OCI-LY3 (cell line): ENCODE measurements around the gene ZHX3.

ENCODE experiments used
- H2AFZ ChIP-seq: fragments of 200-600, 300-600 bp; shearing (Covaris generic); 2 replicates; pipeline ENCODE4 v1.6.0; 2014; ENCODE audit warnings: antibody characterized with exemption, low read depth, low read length
- H3K27ac ChIP-seq: fragments of 200-600, 300-600 bp; sonication (generic); 2 replicates; pipeline ENCODE4 v1.5.1; 2014; ENCODE audit warnings: mild to moderate bottlenecking, low read length, moderate library complexity, mixed read lengths
- H3K27me3 ChIP-seq: fragments of 200-600, 300-600 bp; sonication (generic); 2 replicates; pipeline ENCODE4 v1.6.1; 2014; ENCODE audit warnings: low read depth, low read length, mixed read lengths
- H3K36me3 ChIP-seq: fragments of 200-600, 300-600 bp; sonication (generic); replicated peaks from 2 replicates; pipeline ENCODE3; 2014; ENCODE audit warnings: low read depth, low read length, mixed read lengths
- H3K4me1 ChIP-seq: fragments of 300-600, 200-600 bp; sonication (generic); 2 replicates; pipeline ENCODE4 v1.6.1; 2014; ENCODE audit warnings: low read length, mixed read lengths
- H3K4me2 ChIP-seq: fragments of 200-600, 300-600 bp; sonication (generic); 2 replicates; pipeline ENCODE4 v1.6.1; 2014; ENCODE audit warnings: low read length, mixed read lengths
- H3K4me3 ChIP-seq: fragments of 300-600, 200-600 bp; sonication (generic); 2 replicates; pipeline ENCODE4 v1.5.1; 2014; ENCODE audit warnings: antibody characterized with exemption, mild to moderate bottlenecking, low read length, moderate library complexity
- H3K79me2 ChIP-seq: fragments of 300-600, 200-600 bp; shearing (Covaris generic); 2 replicates; pipeline ENCODE4 v1.6.1; 2014; ENCODE audit warnings: mild to moderate bottlenecking, low read length, mixed read lengths
- H3K9ac ChIP-seq: fragments of 300-600, 200-600 bp; shearing (Covaris generic); 2 replicates; pipeline ENCODE4 v1.6.0; 2014; ENCODE audit warnings: mild to moderate bottlenecking, low read length, moderate library complexity
- H3K9me3 ChIP-seq: fragments of 200-600, 300-600 bp; shearing (Covaris generic); 2 replicates; pipeline ENCODE4 v1.6.1; 2014; ENCODE audit warnings: low read length, mixed read lengths; ENCODE audit not compliant: insufficient read depth
- H4K20me1 ChIP-seq: fragments of 200-600, 300-600 bp; sonication (generic); 2 replicates; pipeline ENCODE4 v1.6.1; 2016; ENCODE audit warnings: low read length, mixed read lengths; ENCODE audit not compliant: insufficient read depth
- EZH2phosphoT487 ChIP-seq: fragments of 200-600 bp; shearing (Covaris generic); IDR thresholded peaks from 2 replicates; pipeline ENCODE4 v1.6.1; 2018; ENCODE audit warnings: antibody characterized with exemption, mixed run types, low read depth
- TF ChIP-seq, protein P1 (sequence below): fragments of 200-600, 300-600 bp; sonication (generic); IDR thresholded peaks from 2 replicates; pipeline ENCODE4 v1.5.1; 2014; ENCODE audit warnings: antibody characterized with exemption, low read length, low read depth

ZHX3 gene

DNA sequence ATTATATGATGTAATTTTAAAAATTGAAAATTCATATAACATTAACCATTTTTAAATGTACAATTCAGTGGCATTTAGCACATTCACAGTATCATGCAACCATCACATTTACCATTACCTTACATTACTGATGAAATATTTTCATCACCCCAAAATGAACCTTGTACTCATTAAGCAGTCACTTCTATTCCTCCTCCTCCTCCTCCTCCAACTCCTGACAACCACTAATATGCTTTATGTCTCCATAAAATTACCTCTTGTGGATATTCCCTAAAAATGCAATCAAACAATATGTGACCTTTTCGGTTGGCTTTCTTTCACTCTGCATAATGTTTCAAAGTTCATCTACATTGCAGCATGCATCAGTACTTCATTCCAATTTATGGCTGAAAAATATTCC, 45.2 kb downstream of the ZHX3 start:
- Histone ChIP-seq H3K27me3 (no peaks in the 10 kb centered on the region), H3K79me2 (no peaks in the 10 kb centered on the region), H3K4me3 (no peak overlapping the region), H3K9ac (no peak overlapping the region), H4K20me1 (no peaks in the 10 kb centered on the region), H3K4me1 (no peaks in the 10 kb centered on the region), H3K36me3 (no peaks in the 10 kb centered on the region), H2AFZ (no peak overlapping the region), H3K9me3 (no peaks in the 10 kb centered on the region), H3K4me2 (no peak overlapping the region), H3K27ac (no peak overlapping the region)
- no peak for TF ChIP-seq EZH2phosphoT487
- TF ChIP-seq, protein P1, sequence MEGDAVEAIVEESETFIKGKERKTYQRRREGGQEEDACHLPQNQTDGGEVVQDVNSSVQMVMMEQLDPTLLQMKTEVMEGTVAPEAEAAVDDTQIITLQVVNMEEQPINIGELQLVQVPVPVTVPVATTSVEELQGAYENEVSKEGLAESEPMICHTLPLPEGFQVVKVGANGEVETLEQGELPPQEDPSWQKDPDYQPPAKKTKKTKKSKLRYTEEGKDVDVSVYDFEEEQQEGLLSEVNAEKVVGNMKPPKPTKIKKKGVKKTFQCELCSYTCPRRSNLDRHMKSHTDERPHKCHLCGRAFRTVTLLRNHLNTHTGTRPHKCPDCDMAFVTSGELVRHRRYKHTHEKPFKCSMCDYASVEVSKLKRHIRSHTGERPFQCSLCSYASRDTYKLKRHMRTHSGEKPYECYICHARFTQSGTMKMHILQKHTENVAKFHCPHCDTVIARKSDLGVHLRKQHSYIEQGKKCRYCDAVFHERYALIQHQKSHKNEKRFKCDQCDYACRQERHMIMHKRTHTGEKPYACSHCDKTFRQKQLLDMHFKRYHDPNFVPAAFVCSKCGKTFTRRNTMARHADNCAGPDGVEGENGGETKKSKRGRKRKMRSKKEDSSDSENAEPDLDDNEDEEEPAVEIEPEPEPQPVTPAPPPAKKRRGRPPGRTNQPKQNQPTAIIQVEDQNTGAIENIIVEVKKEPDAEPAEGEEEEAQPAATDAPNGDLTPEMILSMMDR: no peak

DNA sequence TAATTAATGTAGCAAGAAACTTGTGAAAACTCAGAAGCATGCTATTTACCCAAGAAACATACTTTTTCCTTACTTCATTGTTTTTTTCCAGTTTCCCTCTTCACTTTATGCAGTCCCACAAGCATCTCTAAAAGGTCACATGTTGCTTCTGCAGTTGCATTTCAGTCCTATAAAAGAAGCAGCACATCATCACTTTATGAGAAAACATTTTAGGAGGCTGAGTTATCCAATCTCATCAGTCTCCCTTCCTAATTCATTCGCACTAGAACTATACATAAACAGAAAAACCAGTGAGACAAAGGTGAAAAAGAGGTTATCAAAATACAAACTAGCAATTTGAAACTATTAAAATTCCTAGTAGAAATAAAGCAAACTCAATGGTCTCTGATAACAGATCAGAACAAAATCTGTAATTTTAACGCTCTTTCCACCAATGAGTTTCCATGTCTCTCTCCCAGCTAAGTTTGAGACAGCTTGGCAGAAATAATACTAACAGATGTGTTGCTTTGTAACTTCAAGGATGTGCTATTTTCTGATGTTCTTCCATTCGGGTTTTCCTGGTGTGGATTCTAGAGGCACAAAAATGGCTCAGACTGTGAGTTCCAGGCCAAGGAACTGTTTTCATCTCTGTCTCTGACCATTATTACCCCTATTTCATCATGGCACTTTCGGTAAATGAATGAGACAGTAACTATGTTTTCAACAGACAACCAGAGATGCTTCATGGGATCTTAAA, 48.4 kb downstream of the ZHX3 start:
- no peaks in the 10 kb centered on the region for H3K79me2 ChIP-seq
- no peak overlapping the region for H3K27ac ChIP-seq
- no peaks in the 10 kb centered on the region for H3K9me3 ChIP-seq
- no peaks in the 10 kb centered on the region for H3K27me3 ChIP-seq
- H2AFZ ChIP-seq: no peak overlapping the region
- TF ChIP-seq, protein P1: no peak
- no peak for TF ChIP-seq EZH2phosphoT487
- H3K4me3 ChIP-seq: no peak overlapping the region
- no peaks in the 10 kb centered on the region for H4K20me1 ChIP-seq
- H3K4me1 ChIP-seq: no peaks in the 10 kb centered on the region
- no peak overlapping the region for H3K9ac ChIP-seq
- H3K4me2 ChIP-seq: no peak overlapping the region
- H3K36me3 ChIP-seq: no peaks in the 10 kb centered on the region

DNA sequence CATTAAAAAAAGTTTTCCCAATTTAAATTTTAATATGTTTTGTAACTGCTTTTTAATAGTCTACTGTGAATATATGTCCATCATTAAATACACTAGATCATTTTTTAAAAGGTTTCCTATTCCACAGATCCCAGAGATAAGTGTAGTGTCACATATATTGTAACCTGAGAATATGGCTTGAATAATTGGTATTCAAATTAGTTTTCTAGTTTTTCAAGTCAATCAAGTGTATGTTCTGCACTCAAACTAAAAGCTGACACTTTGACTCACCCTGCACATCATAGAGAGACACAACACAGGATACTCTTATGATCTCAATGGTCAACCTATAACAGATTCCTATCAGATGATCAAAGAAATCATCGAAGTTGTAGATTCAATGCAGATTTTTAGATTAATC, 49.1 kb downstream of the ZHX3 start:
- Histone ChIP-seq H2AFZ (no peak overlapping the region), H3K9me3 (no peaks in the 10 kb centered on the region), H3K36me3 (no peaks in the 10 kb centered on the region), H3K79me2 (no peaks in the 10 kb centered on the region), H4K20me1 (no peaks in the 10 kb centered on the region), H3K27me3 (no peaks in the 10 kb centered on the region), H3K4me3 (no peak overlapping the region), H3K4me1 (no peaks in the 10 kb centered on the region), H3K9ac (no peak overlapping the region), H3K27ac (no peak overlapping the region), H3K4me2 (no peak overlapping the region)
- no peak for TF ChIP-seq EZH2phosphoT487
- TF ChIP-seq, protein P1: no peak

DNA sequence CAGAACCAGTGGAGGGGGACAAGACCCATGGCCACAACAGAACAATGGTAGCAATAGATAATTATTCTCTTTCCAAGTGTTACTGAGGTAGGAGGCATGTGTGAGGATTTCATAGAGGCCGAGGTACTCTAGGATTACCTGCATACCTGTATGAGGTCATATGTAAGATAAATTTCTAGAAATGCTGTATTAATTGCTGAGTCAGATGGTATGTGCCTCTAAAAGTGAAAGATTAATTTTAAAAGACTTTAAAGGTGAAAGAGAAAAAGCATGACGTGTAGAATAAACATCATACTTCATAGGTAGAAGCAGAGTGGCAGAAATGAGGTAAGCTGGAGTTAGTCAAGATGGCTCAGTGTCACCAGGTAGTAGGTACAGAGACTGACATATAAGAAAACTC, 51.6 kb downstream of the ZHX3 start:
- Histone ChIP-seq H3K36me3 (no peaks in the 10 kb centered on the region), H3K9me3 (no peaks in the 10 kb centered on the region), H4K20me1 (no peaks in the 10 kb centered on the region), H2AFZ (no peak overlapping the region), H3K4me2 (no peak overlapping the region), H3K9ac (no peak overlapping the region), H3K79me2 (no peaks in the 10 kb centered on the region), H3K4me3 (no peak overlapping the region), H3K27me3 (no peaks in the 10 kb centered on the region), H3K27ac (no peak overlapping the region), H3K4me1 (no peaks in the 10 kb centered on the region)
- no peak for TF ChIP-seq EZH2phosphoT487
- TF ChIP-seq, protein P1: no peak
